ENCODE results near the gene ACSS1. TPM values are rescaled to one million over a fixed set of nuclear protein-coding genes. Genes with fewer than 3 reads are reported as not detected.
A peak's percentile ranks its signal among the peaks of the same experiment; 100 is the strongest.

Gene ACSS1
- total RNA-seq, 1 experiment from 2014 or later: 3.6 TPM

GRCh38 chr20:25032478-25033264, 25.3 kb downstream of the ACSS1 start:
- H3K9me3 Mint-ChIP-seq (ENCODE audit: low read depth, unreplicated experiment): no peaks in the 10 kb centered on the region
- H3K4me3 Mint-ChIP-seq (ENCODE audit: low read depth, unreplicated experiment): peak overlapping the region; percentile 9

DNA sequence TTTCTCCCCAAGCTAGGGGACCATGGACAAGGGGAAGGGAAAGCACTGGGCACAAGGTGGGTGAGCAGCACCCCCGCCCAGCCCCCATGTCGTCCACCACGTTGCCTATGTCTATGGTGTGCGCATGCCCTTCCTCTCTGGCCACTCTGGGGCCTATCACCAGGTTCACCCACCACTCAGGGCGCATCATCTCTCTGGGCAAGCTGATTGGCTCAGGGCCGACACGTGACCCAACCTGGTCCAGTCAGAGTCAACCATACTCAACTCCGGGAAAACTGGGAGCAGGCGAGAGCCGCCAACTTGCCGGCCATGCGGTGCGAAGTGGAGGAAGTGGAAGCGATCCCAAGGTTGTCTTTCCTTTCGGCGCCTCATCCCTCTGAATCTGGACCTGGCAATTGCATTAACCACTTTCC, 25.9 kb downstream of the ACSS1 start:
- Mint-ChIP-seq H3K4me3 (ENCODE audit: low read depth, unreplicated experiment) (no peak overlapping the region), H3K36me3 (ENCODE audit: insufficient read depth, unreplicated experiment) (no peaks in the 10 kb centered on the region), H3K9me3 (ENCODE audit: low read depth, unreplicated experiment) (no peaks in the 10 kb centered on the region), H3K27me3 (ENCODE audit: unreplicated experiment) (no peaks in the 10 kb centered on the region), H3K27ac (ENCODE audit: unreplicated experiment) (peak overlapping the region; percentile 36), H3K4me1 (ENCODE audit: low read depth, unreplicated experiment) (peaks cover 12% of the 10 kb centered on the region)
- intact Hi-C loops (cut with micrococcal nuclease; ENCODE audit: unreplicated experiment): no loop called here
- CTCF ChIA-PET: no interaction called here
- TF ChIP-seq CTCF (IDR thresholded peaks at IDR 0.05; ENCODE audit: unreplicated experiment): no peak
- no peak for DNase-seq
- no TSS peak for BruUV-seq (replicated peaks)

More at GRCh38 chr20:25032478-25033264, 25.3 kb downstream of the ACSS1 start:
- no peaks in the 10 kb centered on the region for H3K36me3 Mint-ChIP-seq (ENCODE audit: insufficient read depth, unreplicated experiment)
- peaks cover 12% of the 10 kb centered on the region for H3K4me1 Mint-ChIP-seq (ENCODE audit: low read depth, unreplicated experiment)
- BruUV-seq (replicated peaks): no TSS peak
- TF ChIP-seq CTCF (IDR thresholded peaks at IDR 0.05; ENCODE audit: unreplicated experiment): no peak
- CTCF ChIA-PET: interaction anchor here (1.4 kb wide), 1 partner anchor 13 kb away, joined by 4 read pairs; no protein-coding TSS in a partner anchor
- H3K27me3 Mint-ChIP-seq (ENCODE audit: unreplicated experiment): no peaks in the 10 kb centered on the region
- H3K27ac Mint-ChIP-seq (ENCODE audit: unreplicated experiment): peak overlapping the region; percentile 36
- intact Hi-C loops (cut with micrococcal nuclease; ENCODE audit: unreplicated experiment): no loop called here
- DNase-seq: peak; percentile 50

DNA sequence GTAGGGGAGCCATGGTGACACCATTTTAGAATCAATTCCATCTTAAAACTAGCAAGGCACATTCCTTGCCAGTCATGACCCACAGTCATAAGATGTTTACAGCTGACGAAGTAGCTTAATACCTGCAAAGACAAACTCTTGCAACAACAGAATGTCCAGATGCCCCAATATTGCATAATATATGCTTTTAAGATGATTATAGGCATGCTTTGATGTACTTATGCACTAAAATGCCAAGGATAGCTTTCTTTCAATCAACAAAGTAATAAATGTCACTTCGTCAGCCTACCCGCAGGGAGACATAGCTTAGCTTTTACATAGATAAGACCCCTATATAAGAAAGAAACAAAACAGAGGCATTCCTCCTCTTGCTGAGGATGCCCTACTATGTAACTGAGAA, 26.7 kb downstream of the ACSS1 start:
- no peaks in the 10 kb centered on the region for H3K27me3 Mint-ChIP-seq (ENCODE audit: unreplicated experiment)
- H3K9me3 Mint-ChIP-seq (ENCODE audit: low read depth, unreplicated experiment): no peaks in the 10 kb centered on the region
- CTCF ChIA-PET: no interaction called here
- TF ChIP-seq CTCF (IDR thresholded peaks at IDR 0.05; ENCODE audit: unreplicated experiment): no peak
- DNase-seq: no peak
- H3K27ac Mint-ChIP-seq (ENCODE audit: unreplicated experiment): no peak overlapping the region
- H3K4me1 Mint-ChIP-seq (ENCODE audit: low read depth, unreplicated experiment): peaks cover 12% of the 10 kb centered on the region
- BruUV-seq (replicated peaks): no TSS peak
- no peaks in the 10 kb centered on the region for H3K36me3 Mint-ChIP-seq (ENCODE audit: insufficient read depth, unreplicated experiment)
- H3K4me3 Mint-ChIP-seq (ENCODE audit: low read depth, unreplicated experiment): no peak overlapping the region
- intact Hi-C loops (cut with micrococcal nuclease; ENCODE audit: unreplicated experiment): no loop called here

DNA sequence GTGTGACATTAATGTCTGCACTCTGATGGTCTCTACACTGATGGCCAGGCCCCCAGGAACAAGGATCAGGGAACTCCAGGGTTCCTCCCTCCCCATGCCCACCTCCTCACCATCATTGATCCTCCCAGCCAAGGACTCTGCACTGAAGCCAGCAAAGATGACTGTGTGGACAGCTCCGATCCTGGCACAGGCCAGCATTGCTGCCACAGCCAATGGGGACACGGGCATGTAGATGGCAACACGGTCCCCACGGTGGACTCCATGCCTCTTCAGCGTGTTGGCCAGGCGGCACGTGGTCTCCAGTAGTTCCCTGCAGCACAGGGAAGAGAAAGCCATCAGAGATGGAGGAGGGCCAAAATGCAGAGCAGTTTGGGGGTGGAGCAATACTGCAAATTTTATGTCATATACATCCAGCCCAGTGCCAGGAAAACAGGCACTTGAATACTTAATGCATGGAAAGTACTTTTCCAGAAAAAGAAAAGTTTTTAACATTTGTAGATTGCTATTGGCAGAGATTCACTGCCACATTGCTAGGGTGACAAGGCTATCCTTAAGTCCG, 27.2 kb downstream of the ACSS1 start:
- no peaks in the 10 kb centered on the region for H3K36me3 Mint-ChIP-seq (ENCODE audit: insufficient read depth, unreplicated experiment)
- H3K4me3 Mint-ChIP-seq (ENCODE audit: low read depth, unreplicated experiment): no peak overlapping the region
- H3K9me3 Mint-ChIP-seq (ENCODE audit: low read depth, unreplicated experiment): no peaks in the 10 kb centered on the region
- H3K4me1 Mint-ChIP-seq (ENCODE audit: low read depth, unreplicated experiment): peaks cover 12% of the 10 kb centered on the region
- no peaks in the 10 kb centered on the region for H3K27me3 Mint-ChIP-seq (ENCODE audit: unreplicated experiment)
- CTCF ChIA-PET: no interaction called here
- H3K27ac Mint-ChIP-seq (ENCODE audit: unreplicated experiment): no peak overlapping the region
- no peak for TF ChIP-seq CTCF (IDR thresholded peaks at IDR 0.05; ENCODE audit: unreplicated experiment)
- DNase-seq: no peak
- intact Hi-C loops (cut with micrococcal nuclease; ENCODE audit: unreplicated experiment): no loop called here
- BruUV-seq (replicated peaks): no TSS peak
